ENCODE results near the gene KIF26A. TPM values are rescaled to one million over a fixed set of nuclear protein-coding genes. Genes with fewer than 3 reads are reported as not detected.

The KIF26A gene
- total and polyA plus RNA-seq, 2 of the 4 experiments (the other 2 are of a cell fraction): not detected

DNA sequence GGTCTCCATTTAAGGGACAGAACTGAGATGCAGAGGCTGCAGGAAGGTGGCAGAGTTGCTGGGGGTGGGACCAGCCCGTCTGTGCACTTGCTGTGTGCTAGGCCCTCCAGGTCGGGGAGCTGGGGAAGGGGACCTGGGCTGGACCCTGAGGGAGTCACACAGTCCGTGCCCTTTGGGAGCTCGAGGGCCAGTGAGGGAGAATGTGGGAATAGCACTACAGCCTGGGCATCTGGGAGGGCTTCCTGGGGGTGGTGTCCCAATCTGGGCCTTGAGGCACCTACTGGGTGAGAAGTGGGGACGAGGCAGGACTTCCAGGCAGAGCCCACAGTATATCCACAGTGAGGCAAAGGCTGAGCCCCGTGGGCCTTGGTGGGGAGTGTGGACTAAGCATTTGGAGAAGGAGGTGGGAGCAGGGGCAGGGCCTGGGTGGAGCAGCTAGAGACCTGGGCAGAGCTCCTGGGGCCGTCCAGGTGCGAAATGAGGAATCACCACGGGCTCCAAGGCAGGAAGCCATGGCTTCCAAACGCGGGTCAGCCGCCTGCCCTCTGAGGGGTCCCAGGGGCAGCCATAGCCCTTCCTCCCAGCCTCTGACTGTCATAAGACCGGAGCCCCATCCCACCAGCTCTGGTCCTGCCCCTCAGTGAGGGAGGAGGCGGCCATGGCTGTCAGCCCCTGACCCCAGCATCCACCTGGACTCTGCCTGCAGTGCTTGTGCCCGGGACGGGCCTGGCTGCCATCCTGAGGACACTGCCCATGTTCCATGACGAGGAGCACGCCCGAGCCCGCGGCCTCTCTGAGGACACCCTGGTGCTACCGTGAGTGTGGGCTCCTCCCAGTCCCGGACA lies 46.2 kb upstream of the KIF26A start:
- no peak overlapping the region for H3K23ac ChIP-seq (ENCODE audit: low read depth, low read length)
- H3K9ac ChIP-seq (ENCODE audit: low read depth, low read length): no peak overlapping the region
- no peak overlapping the region for H2BK15ac ChIP-seq (ENCODE audit: low read depth, low read length)
- no peaks in the 10 kb centered on the region for H3K9me1 ChIP-seq (ENCODE audit: insufficient read depth, low read length)
- H3K56ac ChIP-seq (ENCODE audit: extremely low read depth, insufficient read depth, low read length): no peak overlapping the region
- H2BK20ac ChIP-seq (ENCODE audit: low read depth, low read length): no peak overlapping the region
- H2BK120ac ChIP-seq (ENCODE audit: low read depth, low read length): no peak overlapping the region
- no peak overlapping the region for H2AK5ac ChIP-seq (ENCODE audit: low read depth, low read length)
- no peak overlapping the region for H3K4me2 ChIP-seq (ENCODE audit: low read depth, low read length)
- H3K36me3 ChIP-seq (ENCODE audit: control insufficient read depth, insufficient read depth, low read length): no peaks in the 10 kb centered on the region
- H4K5ac ChIP-seq (ENCODE audit: low read depth, low read length): no peak overlapping the region
- no peak overlapping the region for H2BK5ac ChIP-seq (ENCODE audit: low read depth, low read length, poor library complexity, severe bottlenecking)
- ChIA-PET POLR2A (ENCODE audit: unreplicated experiment) (no interaction called here), CTCF (interaction anchor here (0.5 kb wide), 1 partner anchor 284 kb away, joined by 4 read pairs; no protein-coding TSS in a partner anchor)
- H3K4me1 ChIP-seq (ENCODE audit: control insufficient read depth, insufficient read depth, low read length): no peaks in the 10 kb centered on the region
- in situ Hi-C loops (cut with MboI; ENCODE audit: low sequenced_read_pairs): loop anchor here (25.0 kb wide), 2 partner anchors 470 to 545 kb away; no protein-coding TSS in a partner anchor
- no peak overlapping the region for H2AFZ ChIP-seq (replicated peaks; ENCODE audit: low read length, poor library complexity)
- dilution Hi-C loops (cut with HindIII; ENCODE audit: low sequenced_read_pairs, unreplicated experiment): no loop called here
- 60% methylated on average over 10 of the region's 23 CpGs; no CpG with 5 or more reads in 1 of the 2 experiments for WGBS, 2 experiments (ENCODE audit: extremely low coverage in 2 of 2, insufficient read length in 1 of 2)
- H3K9me3 ChIP-seq (ENCODE audit: control insufficient read depth, insufficient read depth, low read length): no peaks in the 10 kb centered on the region
- ATAC-seq (ENCODE audit: low read depth): no peak
- H3K79me1 ChIP-seq (ENCODE audit: low read depth in 1 of 2, low read length in 2 of 2): no peaks in the 10 kb centered on the region
- H3K27me3 ChIP-seq (ENCODE audit: control insufficient read depth, insufficient read depth, low read length): no peaks in the 10 kb centered on the region; the same call in 1 of the 2 replicates
- no peak overlapping the region for H3K27ac ChIP-seq (ENCODE audit: insufficient read depth, low read length)
- no peak overlapping the region for H4K91ac ChIP-seq (ENCODE audit: insufficient read depth, low read depth, low read length)
- no peaks in the 10 kb centered on the region for H4K20me1 ChIP-seq (ENCODE audit: insufficient read depth, low read length)
- no peak overlapping the region for H3K18ac ChIP-seq (ENCODE audit: low read depth, low read length)
- H3K14ac ChIP-seq (replicated peaks; ENCODE audit: low read depth, low read length): no peak overlapping the region
- intact Hi-C loops (cut with micrococcal nuclease): no loop called here
- DNase-seq: no peak
- no peak overlapping the region for H2AK9ac ChIP-seq (replicated peaks; ENCODE audit: low read depth, low read length, poor library complexity)
- H4K8ac ChIP-seq (ENCODE audit: low read depth in 2 of 2, low read length in 2 of 2): no peak overlapping the region
- BruUV-seq (replicated peaks): no TSS peak
- no peak overlapping the region for H3K4me3 ChIP-seq (ENCODE audit: insufficient read depth, low read depth, low read length)
- H3K4ac ChIP-seq (ENCODE audit: low read depth, low read length): no peak overlapping the region
- no peak for TF ChIP-seq MAZ (IDR thresholded peaks at IDR 0.05; ENCODE audit: borderline replicate concordance, low read depth, low read length)
- no peak for TF ChIP-seq BHLHE40 (IDR thresholded peaks at IDR 0.05; ENCODE audit: low read depth, low read length)
- no peak for TF ChIP-seq NFE2L2 (IDR thresholded peaks at IDR 0.05; ENCODE audit: low read depth, low read length)
- no peak for TF ChIP-seq MXI1 (IDR thresholded peaks at IDR 0.05; ENCODE audit: borderline replicate concordance, low read depth, low read length)
- no peak for TF ChIP-seq RCOR1 (IDR thresholded peaks at IDR 0.05; ENCODE audit: insufficient replicate concordance, low read length)
- TF ChIP-seq MAFK (IDR thresholded peaks at IDR 0.05; ENCODE audit: low read depth, low read length): no peak
- TF ChIP-seq SMC3 (IDR thresholded peaks at IDR 0.05; ENCODE audit: low read depth, low read length): no peak
- TF ChIP-seq, protein P1, sequence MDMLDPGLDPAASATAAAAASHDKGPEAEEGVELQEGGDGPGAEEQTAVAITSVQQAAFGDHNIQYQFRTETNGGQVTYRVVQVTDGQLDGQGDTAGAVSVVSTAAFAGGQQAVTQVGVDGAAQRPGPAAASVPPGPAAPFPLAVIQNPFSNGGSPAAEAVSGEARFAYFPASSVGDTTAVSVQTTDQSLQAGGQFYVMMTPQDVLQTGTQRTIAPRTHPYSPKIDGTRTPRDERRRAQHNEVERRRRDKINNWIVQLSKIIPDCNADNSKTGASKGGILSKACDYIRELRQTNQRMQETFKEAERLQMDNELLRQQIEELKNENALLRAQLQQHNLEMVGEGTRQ (IDR thresholded peaks at IDR 0.05; ENCODE audit: low read depth, low read length): no peak
- TF ChIP-seq FOS (IDR thresholded peaks at IDR 0.05; ENCODE audit: low read depth, low read length): no peak
- TF ChIP-seq RAD21 (IDR thresholded peaks at IDR 0.05; ENCODE audit: low read length): no peak
- TF ChIP-seq RFX5 (IDR thresholded peaks at IDR 0.05; ENCODE audit: low read depth, low read length): no peak
- TF ChIP-seq, protein P2, sequence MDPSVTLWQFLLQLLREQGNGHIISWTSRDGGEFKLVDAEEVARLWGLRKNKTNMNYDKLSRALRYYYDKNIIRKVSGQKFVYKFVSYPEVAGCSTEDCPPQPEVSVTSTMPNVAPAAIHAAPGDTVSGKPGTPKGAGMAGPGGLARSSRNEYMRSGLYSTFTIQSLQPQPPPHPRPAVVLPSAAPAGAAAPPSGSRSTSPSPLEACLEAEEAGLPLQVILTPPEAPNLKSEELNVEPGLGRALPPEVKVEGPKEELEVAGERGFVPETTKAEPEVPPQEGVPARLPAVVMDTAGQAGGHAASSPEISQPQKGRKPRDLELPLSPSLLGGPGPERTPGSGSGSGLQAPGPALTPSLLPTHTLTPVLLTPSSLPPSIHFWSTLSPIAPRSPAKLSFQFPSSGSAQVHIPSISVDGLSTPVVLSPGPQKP (IDR thresholded peaks at IDR 0.05; ENCODE audit: borderline replicate concordance, low read depth, low read length): no peak
- TF ChIP-seq, protein P3, sequence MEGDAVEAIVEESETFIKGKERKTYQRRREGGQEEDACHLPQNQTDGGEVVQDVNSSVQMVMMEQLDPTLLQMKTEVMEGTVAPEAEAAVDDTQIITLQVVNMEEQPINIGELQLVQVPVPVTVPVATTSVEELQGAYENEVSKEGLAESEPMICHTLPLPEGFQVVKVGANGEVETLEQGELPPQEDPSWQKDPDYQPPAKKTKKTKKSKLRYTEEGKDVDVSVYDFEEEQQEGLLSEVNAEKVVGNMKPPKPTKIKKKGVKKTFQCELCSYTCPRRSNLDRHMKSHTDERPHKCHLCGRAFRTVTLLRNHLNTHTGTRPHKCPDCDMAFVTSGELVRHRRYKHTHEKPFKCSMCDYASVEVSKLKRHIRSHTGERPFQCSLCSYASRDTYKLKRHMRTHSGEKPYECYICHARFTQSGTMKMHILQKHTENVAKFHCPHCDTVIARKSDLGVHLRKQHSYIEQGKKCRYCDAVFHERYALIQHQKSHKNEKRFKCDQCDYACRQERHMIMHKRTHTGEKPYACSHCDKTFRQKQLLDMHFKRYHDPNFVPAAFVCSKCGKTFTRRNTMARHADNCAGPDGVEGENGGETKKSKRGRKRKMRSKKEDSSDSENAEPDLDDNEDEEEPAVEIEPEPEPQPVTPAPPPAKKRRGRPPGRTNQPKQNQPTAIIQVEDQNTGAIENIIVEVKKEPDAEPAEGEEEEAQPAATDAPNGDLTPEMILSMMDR (conservative IDR thresholded peaks at IDR 0.05; ENCODE audit: low read depth, low read length): no peak
- no peak for TF ChIP-seq CHD1 (IDR thresholded peaks at IDR 0.05; ENCODE audit: low read depth, low read length)

All from IMR-90 (cell line).